HG03045 (cell line): ENCODE results near the gene ESRRB.

Source experiments
- ATAC-seq: cut with Tn5 transposase; IDR thresholded peaks from one replicate; pipeline ENCODE4 v1.9.1; 2021; ENCODE audit warnings: mild to moderate bottlenecking, moderate library complexity; ENCODE audit not compliant: unreplicated experiment

ESRRB gene

GRCh38 chr14:76446486-76446885 lies 70.5 kb downstream of the ESRRB start:
- no peak for ATAC-seq

- no peak for ATAC-seq
These were observed 71.0 kb downstream of the ESRRB start for GRCh38 chr14:76446921-76447320.

- no peak for ATAC-seq
These were observed 74.5 kb downstream of the ESRRB start for GRCh38 chr14:76450476-76450875.

GRCh38 chr14:76456200-76456599 lies 80.3 kb downstream of the ESRRB start:
- no peak for ATAC-seq

- ATAC-seq, result no peak
These were observed 81.1 kb downstream of the ESRRB start for GRCh38 chr14:76456891-76457586.

- ATAC-seq, result no peak
These were observed 81.9 kb downstream of the ESRRB start for GRCh38 chr14:76457841-76458240.

- ATAC-seq, result no peak
These were observed 85.9 kb downstream of the ESRRB start for GRCh38 chr14:76461886-76462285.

GRCh38 chr14:76462330-76462729 lies 86.4 kb downstream of the ESRRB start:
- ATAC-seq, result no peak

GRCh38 chr14:76463105-76463504 lies 87.2 kb downstream of the ESRRB start:
- ATAC-seq, result no peak

GRCh38 chr14:76464856-76465255 lies 88.9 kb downstream of the ESRRB start:
- no peak for ATAC-seq

- ATAC-seq, result no peak
These were observed 89.7 kb downstream of the ESRRB start for GRCh38 chr14:76465664-76466063.

- no peak for ATAC-seq
These were observed 91.8 kb downstream of the ESRRB start for GRCh38 chr14:76467711-76468155.

- ATAC-seq, result no peak
These were observed 96.3 kb downstream of the ESRRB start for GRCh38 chr14:76472199-76472723.

- no peak for ATAC-seq
These were observed 97.7 kb downstream of the ESRRB start for GRCh38 chr14:76473481-76474263.

GRCh38 chr14:76480426-76480825 lies 104.5 kb downstream of the ESRRB start:
- no peak for ATAC-seq

- ATAC-seq, result no peak
These were observed 108.4 kb downstream of the ESRRB start for GRCh38 chr14:76484355-76484754.

- ATAC-seq, result no peak
These were observed 110.4 kb downstream of the ESRRB start for GRCh38 chr14:76486251-76486743.

GRCh38 chr14:76488551-76488950 lies 112.6 kb downstream of the ESRRB start:
- no peak for ATAC-seq

- ATAC-seq, result no peak
These were observed 113.7 kb downstream of the ESRRB start for GRCh38 chr14:76489667-76490066.

GRCh38 chr14:76490111-76490510 lies 114.2 kb downstream of the ESRRB start:
- no peak for ATAC-seq

GRCh38 chr14:76490735-76491134 lies 114.8 kb downstream of the ESRRB start:
- ATAC-seq, result no peak
